Measurements from ENCODE around the gene ZNF462.

ZNF462 gene

DNA sequence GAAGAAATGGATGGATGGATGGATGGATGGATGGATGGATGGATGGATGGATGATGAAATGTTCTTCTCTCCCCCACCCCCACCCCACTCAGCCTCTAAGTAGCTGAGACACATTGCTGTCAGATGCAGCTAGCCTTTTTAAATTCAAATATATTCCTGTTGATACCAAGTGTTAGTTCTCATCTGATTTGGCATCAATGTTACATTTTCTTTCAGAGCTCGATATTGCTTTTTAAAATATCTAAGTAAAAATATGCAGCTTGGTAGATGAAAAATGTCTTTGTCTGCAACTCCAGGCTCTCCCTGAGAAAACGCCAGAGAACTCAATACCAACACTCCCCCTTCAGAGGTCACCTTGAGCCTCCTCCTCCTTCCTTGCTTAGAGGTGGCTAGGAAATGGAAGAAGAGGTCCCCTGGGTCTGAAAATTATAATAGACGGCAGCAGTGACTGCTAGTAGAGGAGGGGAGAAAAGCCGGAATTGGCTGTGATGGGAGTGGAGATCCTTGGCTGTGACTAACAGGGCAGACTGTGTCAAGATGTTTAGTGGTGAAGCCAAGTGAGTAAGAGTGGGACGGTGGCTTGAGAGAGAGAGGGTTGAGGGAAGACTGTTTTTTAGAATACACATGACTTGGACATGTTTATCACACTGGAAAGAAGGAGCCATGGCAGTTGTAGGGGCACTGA, 156.0 kb downstream of the ZNF462 start:
- DNase-seq, result no peak

GRCh38 chr9:107020040-107020530, 157.1 kb downstream of the ZNF462 start:
- DNase-seq, result no peak

DNA sequence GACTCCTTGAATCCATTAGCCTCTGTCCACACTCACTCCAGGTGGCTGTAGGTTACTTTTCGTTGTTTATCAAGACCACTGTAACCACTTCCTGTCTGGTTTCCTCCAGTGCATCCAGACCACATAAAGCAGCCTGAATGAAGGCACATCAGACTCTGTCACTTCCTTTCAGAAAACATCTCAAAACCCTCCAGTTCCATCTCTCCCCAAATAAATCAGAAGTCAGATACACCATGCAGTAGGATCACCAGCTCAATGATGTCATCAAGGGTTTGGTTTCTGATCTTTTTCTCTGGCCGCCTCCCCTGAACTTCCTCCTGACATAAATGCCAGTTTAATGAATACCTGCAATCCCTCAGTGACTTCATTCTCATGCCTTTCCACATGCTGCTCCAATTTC, 161.2 kb downstream of the ZNF462 start:
- no peak for DNase-seq

GRCh38 chr9:107025260-107026035, 162.5 kb downstream of the ZNF462 start:
- DNase-seq, result no peak

- DNase-seq, result no peak
These were observed 166.2 kb downstream of the ZNF462 start for GRCh38 chr9:107029146-107029545.

GRCh38 chr9:107033966-107034365, 171.0 kb downstream of the ZNF462 start:
- DNase-seq, result no peak

DNA sequence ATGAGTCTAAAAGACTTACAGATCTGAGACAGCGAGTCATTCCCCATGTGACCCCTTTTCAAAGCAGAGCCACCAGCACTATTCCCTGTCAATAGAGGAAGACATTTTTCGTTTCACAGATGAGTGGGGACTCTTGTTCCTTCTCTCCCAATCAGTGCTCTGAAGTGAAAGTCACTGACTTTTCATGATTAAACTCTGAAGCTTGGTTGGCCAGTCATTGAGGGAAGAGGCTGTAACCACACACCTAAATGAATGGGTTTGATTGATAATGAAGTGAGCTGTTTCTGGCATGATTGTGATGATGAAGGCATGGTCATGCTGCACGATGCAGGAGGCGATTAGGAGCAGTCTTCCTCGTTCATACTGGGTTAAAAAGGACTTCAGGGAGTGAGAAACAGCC, 171.9 kb downstream of the ZNF462 start:
- DNase-seq, result no peak

DNA sequence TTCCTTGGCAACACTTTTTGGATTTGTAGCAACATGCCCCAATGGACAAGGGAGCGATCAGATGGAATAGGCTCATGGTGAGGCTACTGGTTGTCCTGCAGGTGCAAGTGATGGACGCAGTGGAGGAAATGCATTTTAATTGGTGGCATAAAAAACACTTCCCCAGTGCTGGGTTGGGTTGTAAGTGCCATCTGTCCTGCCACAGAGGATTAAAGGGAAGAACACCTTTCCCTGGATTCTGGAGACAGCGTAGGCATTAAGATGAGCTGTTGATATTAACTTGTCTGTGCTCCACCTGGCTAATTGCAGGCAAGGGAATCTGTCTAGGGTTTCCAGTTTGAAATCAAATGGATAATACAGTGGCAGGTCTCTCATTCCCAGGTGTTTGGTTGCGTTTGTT, 173.4 kb downstream of the ZNF462 start:
- no peak for DNase-seq

- DNase-seq, result no peak
These were observed 176.6 kb downstream of the ZNF462 start for GRCh38 chr9:107039542-107039941.

- DNase-seq, result no peak
These were observed 179.6 kb downstream of the ZNF462 start for GRCh38 chr9:107042606-107043005.

DNA sequence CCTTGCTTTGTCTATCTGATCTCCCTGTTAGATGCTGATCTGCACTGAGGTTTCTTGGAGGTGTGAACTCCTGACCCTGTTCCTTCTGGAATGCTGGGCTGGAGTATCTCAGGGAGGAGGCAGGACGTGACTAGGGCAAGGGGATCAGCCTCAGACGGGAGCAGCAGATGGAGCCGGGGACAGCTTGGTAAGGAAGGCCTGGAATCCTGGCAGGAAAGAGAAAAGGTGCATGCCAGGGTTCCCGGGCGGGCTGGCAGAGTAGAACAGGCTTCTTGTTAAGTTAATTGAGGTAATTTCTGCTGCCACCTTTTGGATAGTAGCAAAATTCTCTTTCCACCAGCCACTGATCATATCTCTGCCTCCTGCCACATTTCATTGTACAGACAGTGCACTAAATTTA, 180.9 kb downstream of the ZNF462 start:
- DNase-seq, result no peak

GRCh38 chr9:107044872-107045271, 181.9 kb downstream of the ZNF462 start:
- DNase-seq, result peak; percentile 0 to 3

- DNase-seq, result no peak
These were observed 183.7 kb downstream of the ZNF462 start for GRCh38 chr9:107046692-107047091.

- DNase-seq, result no peak
These were observed 186.3 kb downstream of the ZNF462 start for GRCh38 chr9:107049046-107049802.

GRCh38 chr9:107049803-107050184, 186.8 kb downstream of the ZNF462 start:
- no peak for DNase-seq

- DNase-seq, result no peak
These were observed 188.4 kb downstream of the ZNF462 start for GRCh38 chr9:107051392-107051791.

GRCh38 chr9:107054146-107054545, 191.2 kb downstream of the ZNF462 start:
- no peak for DNase-seq

DNA sequence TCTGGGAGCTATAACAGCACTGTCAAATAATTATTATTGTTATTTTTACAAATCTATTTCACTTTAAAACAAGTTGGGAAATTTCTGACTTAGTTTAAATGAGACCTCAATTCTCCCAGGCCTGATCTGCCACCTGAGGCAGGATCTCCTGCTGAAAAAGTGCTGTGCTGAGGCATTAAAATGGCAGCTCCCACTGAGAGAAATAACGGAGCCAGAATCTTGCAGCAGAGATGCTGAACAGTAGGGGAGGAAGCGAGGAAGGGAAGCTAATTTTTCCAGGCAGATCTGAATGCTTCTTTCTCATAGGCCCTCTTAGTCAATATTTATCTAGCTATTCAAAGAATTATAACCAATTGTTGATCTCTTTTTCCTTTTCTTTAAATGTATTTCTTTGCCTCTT, 196.3 kb downstream of the ZNF462 start:
- DNase-seq, result no peak

- DNase-seq, result no peak
These were observed 197.1 kb downstream of the ZNF462 start for GRCh38 chr9:107060062-107060461.

Data from stimulated activated CD4-positive, alpha-beta T cell treated with anti-CD3 and anti-CD28 coated beads, Interleukin-2, amount 100 ng/mL, for 48 hours (primary cell).